Thoracic aorta (tissue), 2 donors: Measurements from ENCODE around the gene EPB41. TPM values are rescaled to one million over a fixed set of nuclear protein-coding genes. Genes with fewer than 3 reads are reported as not detected.

ENCODE experiments used
- ATAC-seq: fragments of 150-250 bp; one replicate; pipeline ENCODE4 v1.8.0; 2017; ENCODE audit warnings: low read depth; ENCODE audit not compliant: insufficient number of reproducible peaks, low FRiP score
- DNase-seq: peaks from one replicate; pipeline ENCODE4 v3.0.0-alpha.2; 2020; ENCODE audit warnings: low spot score
- H3K27ac ChIP-seq, 2 donors: fragments of 200-600 bp; sonication (generic); 1 replicate in 1 of 2; 2 replicates in 1 of 2; pipeline ENCODE4 v1.5.1; 2016; ENCODE audit warnings: mild to moderate bottlenecking in 2 of 2, moderate library complexity in 2 of 2
- H3K27me3 ChIP-seq: fragments of 200-600 bp; sonication (generic); replicated peaks from 2 replicates; pipeline ENCODE4 v1.6.0; 2016; ENCODE audit warnings: mild to moderate bottlenecking; ENCODE audit not compliant: insufficient read depth
- H3K36me3 ChIP-seq: fragments of 200-600 bp; sonication (generic); one replicate; pipeline ENCODE4 v1.5.1; 2016
- H3K4me1 ChIP-seq, 2 donors: fragments of 200-600 bp; sonication (generic); 1 replicate in 1 of 2; 2 replicates in 1 of 2; pipeline versions ENCODE4 v1.5.1 to v1.6.0; 2016; ENCODE audit warnings: low read depth in 2 of 2, mild to moderate bottlenecking in 1 of 2; ENCODE audit not compliant: control insufficient read depth in 1 of 2
- H3K4me3 ChIP-seq: fragments of 200-600 bp; sonication (generic); 2 replicates; pipeline ENCODE4 v1.5.1; 2016; ENCODE audit warnings: mild to moderate bottlenecking
- H3K9me3 ChIP-seq: fragments of 200-600 bp; sonication (generic); 2 replicates; pipeline ENCODE4 v1.5.1; 2016
- total RNA-seq, 2 donors: library from RNA; depleted of rRNA; stranded (reverse); fragments of >200 nt; gene quantifications; one replicate each; pipeline versions ENCODE4 v1.1.0 to v1.2.3, GENCODE V29; 2016
- TF ChIP-seq, protein P1 (sequence below): fragments of 200-600 bp; sonication (generic); IDR thresholded peaks from one replicate; pipeline ENCODE4 v1.5.1; 2019; ENCODE audit warnings: antibody characterized with exemption

The EPB41 gene
- total RNA-seq, 2 donors from 2014 or later: 26.7 to 37.8 TPM

DNA sequence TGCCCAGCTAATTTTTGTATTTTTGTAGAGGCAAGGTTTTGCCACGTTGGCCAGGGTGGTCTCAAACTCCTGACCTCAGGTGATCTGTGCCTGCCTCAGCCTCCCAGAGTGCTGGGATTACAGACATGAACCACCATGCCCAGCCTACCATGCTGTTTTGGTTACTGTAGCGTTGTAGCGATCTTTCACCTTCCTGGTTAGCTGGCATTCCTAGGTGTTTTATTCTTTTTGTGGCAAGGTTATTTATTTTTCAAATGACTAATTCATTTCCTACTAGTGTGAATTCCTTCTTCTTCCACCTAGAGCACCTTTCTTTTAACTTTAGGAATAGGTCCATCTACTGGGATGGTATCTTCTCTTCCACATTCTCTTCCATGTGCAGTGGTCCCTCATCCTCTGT, 180.1 kb downstream of the EPB41 start:
- peaks cover 0 to 7% of the 10 kb centered on the region in 2 donors for H3K4me1 ChIP-seq
- no peaks in the 10 kb centered on the region for H3K27me3 ChIP-seq
- no peak for ATAC-seq
- TF ChIP-seq, protein P1, sequence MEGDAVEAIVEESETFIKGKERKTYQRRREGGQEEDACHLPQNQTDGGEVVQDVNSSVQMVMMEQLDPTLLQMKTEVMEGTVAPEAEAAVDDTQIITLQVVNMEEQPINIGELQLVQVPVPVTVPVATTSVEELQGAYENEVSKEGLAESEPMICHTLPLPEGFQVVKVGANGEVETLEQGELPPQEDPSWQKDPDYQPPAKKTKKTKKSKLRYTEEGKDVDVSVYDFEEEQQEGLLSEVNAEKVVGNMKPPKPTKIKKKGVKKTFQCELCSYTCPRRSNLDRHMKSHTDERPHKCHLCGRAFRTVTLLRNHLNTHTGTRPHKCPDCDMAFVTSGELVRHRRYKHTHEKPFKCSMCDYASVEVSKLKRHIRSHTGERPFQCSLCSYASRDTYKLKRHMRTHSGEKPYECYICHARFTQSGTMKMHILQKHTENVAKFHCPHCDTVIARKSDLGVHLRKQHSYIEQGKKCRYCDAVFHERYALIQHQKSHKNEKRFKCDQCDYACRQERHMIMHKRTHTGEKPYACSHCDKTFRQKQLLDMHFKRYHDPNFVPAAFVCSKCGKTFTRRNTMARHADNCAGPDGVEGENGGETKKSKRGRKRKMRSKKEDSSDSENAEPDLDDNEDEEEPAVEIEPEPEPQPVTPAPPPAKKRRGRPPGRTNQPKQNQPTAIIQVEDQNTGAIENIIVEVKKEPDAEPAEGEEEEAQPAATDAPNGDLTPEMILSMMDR: no peak
- no peaks in the 10 kb centered on the region for H3K9me3 ChIP-seq
- H3K4me3 ChIP-seq: no peak overlapping the region
- DNase-seq: no peak
- H3K36me3 ChIP-seq: peaks cover 5% of the 10 kb centered on the region
- H3K27ac ChIP-seq: no peak overlapping the region

DNA sequence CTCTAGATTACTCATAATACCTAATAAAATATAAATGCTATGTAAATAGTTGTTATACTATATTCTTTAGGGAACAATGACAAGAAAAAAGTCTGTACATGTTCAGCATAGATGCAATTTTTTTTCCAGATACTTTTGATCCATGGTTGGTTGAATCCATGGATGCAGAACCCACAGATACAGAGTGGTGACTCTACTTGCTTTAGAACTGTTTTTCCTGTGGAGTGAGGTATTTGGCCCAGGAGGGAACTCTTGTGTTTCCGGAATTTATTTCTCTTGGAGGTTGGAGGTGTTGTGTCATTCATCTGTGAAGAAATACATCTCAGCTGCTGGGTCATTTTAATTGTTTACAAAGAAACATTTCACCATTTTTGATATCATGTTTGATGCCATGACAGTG, 180.6 kb downstream of the EPB41 start:
- H3K9me3 ChIP-seq: no peaks in the 10 kb centered on the region
- TF ChIP-seq, protein P1: no peak
- ATAC-seq (no peak), DNase-seq (no peak)
- H3K4me1 ChIP-seq: peaks cover 0 to 7% of the 10 kb centered on the region in 2 donors
- peaks cover 5% of the 10 kb centered on the region for H3K36me3 ChIP-seq
- H3K27ac ChIP-seq: no peak overlapping the region
- H3K27me3 ChIP-seq: no peaks in the 10 kb centered on the region
- no peak overlapping the region for H3K4me3 ChIP-seq

DNA sequence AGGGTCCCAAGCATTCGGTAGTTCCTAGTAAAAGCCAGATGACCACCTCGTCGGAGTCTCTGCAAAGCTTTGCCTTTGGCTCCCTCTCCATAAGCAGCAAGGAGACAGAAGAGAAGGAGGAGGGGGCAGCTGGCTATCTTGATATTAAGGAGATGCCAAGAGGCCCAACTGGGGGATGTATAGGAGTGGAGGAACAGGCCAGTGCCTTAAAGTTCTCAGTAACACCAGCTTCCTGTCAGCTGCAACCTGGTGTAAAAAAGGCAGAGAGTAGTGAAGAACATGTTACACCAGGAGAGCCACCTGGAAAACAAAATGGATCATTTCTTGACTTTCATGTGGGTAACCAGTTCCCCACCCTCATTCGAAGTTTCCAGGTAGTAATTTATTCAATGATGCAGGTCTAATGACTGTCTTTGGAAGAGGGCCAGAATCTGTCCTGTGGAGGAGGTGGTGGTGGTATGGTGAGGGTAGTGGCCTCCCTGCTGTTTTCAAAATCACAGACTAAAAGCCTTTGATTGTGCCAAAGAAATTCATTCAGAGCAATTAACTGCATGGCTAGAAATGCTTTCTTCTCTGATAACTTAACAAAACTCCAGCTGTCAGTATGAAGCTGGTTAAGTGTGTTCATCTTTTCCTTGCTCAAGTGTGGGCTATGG, 182.0 kb downstream of the EPB41 start:
- Histone ChIP-seq H3K9me3 (no peaks in the 10 kb centered on the region), H3K27ac (no peak overlapping the region), H3K4me3 (no peak overlapping the region), H3K36me3 (peaks cover 5% of the 10 kb centered on the region), H3K27me3 (no peaks in the 10 kb centered on the region), H3K4me1 (no peaks in the 10 kb centered on the region)
- DNase-seq (no peak), ATAC-seq (no peak)
- TF ChIP-seq, protein P1: no peak

DNA sequence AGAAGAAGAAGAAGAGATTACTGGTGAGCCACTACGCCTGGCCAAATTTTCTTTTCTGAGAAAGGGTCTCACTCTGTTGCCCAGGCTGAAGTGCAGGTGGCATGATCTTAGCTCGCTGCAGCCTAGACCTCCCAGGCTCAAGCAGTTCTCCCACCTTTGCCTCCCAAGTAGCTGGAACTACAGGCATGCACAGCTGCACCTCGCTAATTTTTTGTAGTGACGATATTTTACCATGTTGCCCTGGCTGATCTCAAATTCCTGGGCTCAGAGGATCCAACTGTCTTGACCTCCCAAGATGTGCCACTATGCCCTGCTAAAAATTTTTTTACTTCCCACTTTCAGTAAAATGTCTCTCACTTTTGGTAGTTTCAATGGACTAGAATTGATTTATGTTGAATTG, 184.9 kb downstream of the EPB41 start:
- no peak overlapping the region for H3K4me3 ChIP-seq
- no peaks in the 10 kb centered on the region for H3K27me3 ChIP-seq
- TF ChIP-seq, protein P1: no peak
- no peak overlapping the region for H3K27ac ChIP-seq
- no peaks in the 10 kb centered on the region for H3K9me3 ChIP-seq
- H3K4me1 ChIP-seq: no peaks in the 10 kb centered on the region
- DNase-seq (no peak), ATAC-seq (no peak)
- H3K36me3 ChIP-seq: peaks cover 5% of the 10 kb centered on the region

DNA sequence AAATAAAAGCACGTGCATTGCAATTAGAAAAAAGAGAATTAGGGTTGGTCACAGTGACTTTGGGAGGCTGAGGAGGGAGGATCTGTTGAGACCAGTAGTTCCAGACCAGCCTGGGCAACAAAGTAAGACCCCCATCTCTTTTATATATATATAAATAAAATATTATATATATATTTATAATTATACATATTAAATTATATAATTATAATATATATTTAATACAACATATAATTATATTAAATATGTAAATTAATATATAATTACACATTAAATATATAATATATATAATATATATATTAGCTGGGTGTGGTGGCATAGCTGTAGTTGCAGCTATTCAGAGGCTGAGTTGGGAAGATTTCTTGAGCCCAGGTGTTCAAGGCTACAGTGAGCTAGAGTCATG, 186.1 kb downstream of the EPB41 start:
- Histone ChIP-seq H3K27ac (no peak overlapping the region), H3K36me3 (peaks cover 5% of the 10 kb centered on the region), H3K4me1 (no peaks in the 10 kb centered on the region), H3K9me3 (no peaks in the 10 kb centered on the region), H3K27me3 (no peaks in the 10 kb centered on the region), H3K4me3 (no peak overlapping the region)
- ATAC-seq (no peak), DNase-seq (no peak)
- TF ChIP-seq, protein P1: no peak
